GM12874 (cell line): ENCODE measurements around the gene FBXL4.

Experiments
- CTCF ChIP-seq: IDR thresholded peaks from 2 replicates; pipeline ENCODE4 v1.5.1; 2011; ENCODE audit warnings: low read depth, mild to moderate bottlenecking, control low read depth, low read length, moderate library complexity; ENCODE audit not compliant: insufficient read depth

FBXL4 gene

DNA sequence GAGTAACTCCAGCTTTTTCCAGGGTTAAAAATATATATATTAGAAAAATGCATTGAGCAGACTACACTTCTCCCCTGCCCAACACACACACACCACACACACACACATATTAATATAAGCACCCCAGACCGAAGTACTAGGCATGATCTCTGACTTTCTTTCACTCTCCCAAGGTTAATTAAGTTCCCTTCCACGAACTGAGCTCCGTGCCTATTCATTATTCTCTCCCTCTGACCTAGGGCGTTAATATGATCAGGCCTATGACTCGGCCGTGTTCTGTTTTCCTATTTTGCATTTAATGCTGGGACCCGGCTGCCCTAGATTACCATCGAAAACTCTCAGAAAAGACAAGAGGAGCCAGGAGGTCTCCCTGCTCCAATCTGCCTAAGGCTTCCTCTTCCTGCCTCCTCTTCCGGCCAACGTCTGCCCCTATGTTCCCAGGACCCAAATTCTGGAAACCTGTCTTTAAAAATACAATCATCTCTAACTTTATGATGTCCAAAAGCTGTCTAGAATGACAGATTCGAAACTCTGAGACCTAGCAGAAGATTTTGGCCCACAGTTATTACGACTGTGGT is 119.4 kb downstream of the FBXL4 start:
- no peak for TF ChIP-seq CTCF

DNA sequence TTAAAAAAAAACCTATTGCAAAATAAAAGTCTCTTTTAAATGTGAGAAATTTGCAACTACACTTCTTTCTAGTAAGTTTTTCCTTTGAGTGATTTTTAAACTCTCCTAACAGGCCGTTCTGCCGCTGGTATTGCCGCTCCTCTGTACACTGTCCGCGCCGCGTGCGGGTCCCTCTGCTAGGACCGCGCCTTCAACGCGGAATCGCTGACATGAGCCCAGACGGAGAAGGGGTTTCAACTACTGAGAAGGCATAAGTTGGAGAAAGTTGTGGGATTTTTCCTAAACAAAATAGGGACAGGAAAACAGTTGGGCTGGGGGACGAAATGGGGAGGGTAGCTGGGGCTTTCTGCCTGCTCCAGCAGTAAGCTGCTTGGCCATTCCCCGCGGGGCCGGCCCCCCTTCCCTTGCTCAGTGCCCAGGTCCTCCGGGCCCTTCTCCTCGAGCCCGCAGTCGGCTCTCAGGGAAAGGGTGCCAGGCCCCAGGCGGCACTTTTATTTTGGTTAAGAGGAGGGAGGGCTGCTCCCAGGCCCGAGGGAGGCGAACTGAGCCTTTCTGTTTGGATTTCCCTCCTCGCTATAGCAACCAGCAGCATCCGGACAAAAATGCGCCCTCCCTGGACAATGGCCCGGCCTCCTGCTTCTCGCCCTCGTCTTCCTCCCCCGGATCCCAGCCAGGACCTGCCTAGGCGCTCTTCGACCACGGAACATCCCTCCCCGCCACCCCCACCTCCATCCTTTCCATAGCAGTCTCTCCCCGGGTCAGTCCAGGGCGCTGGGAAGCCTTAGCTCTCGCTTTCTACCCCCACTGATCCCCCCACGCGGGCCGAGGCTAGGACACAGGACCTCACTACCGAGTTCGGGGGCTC is 120.2 kb downstream of the FBXL4 start:
- no peak for TF ChIP-seq CTCF

GRCh38 chr6:98825600-98826230 is 122.0 kb downstream of the FBXL4 start:
- no peak for TF ChIP-seq CTCF

- no peak for TF ChIP-seq CTCF
Measured at GRCh38 chr6:98824902-98825599, 122.7 kb downstream of the FBXL4 start.

DNA sequence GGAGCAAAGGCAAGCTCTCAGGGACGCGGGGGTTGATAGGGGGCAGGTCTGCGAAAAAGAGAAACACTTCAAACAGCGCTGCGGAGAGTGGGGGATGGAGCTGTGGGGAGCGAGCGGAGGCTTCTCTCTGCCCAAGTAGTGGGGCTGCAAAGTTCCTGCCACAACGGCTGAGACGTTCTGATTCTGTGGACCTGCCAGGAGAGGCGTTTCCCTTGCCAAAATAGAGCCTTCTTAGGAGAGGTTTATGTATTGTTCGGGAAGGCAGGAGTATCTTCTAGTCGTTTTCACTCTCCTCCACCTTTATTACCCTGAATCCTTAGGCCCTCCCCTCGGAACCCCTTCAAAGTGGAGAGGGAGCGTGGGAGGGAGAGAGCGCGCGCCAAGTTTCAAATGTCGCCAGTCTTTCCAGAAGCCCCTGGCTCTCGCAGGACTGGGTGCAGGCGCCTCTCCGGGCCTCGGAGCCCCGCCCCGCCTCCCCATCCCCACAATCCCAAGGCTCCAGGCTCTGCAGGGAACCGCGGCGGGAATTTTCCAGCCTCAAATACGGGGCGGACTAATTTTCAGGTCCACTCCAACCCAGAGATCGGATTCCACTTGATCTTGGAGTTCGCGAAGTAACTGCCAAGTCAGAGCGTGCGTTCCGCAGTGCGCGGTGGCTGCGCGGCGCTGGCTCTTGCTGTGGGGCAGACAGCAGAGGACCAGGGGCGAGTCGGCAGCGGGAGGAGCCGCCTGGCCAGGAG is 123.4 kb downstream of the FBXL4 start:
- no peak for TF ChIP-seq CTCF

DNA sequence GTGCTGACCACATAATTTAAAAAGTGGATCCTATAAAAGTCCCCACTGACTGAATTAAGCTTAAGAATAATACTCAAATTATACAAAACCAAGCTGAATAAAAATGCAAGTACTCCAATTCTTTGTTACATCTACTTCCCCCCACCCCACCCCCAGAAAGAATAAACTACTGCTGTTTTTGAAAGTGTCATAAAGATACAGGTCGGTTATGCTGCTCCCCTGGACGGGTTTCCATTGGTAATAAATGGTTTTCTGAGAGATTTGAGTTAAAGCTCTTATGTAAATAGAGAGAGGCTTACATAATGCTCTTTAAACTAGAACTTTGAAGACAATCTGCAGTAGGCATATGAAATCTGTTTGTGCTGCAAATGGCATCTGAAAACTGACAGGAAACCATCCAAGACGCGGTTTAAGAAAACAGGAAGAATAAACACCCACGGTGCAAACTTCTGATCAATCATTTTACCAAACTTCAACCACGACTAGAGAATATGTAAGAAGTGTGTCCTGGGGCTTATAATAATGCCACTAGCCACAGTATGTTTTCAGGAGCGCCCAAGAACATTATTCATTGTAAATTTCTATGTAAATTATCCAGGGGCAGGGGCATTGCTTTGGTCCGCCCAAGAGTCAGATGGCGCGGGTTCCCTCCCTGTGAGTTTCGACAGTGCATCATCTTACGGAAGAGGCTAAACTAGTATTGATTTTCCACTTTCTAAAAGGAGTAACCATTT is 124.2 kb downstream of the FBXL4 start:
- TF ChIP-seq CTCF: no peak
